ENCODE data around the gene IL24.

DNA sequence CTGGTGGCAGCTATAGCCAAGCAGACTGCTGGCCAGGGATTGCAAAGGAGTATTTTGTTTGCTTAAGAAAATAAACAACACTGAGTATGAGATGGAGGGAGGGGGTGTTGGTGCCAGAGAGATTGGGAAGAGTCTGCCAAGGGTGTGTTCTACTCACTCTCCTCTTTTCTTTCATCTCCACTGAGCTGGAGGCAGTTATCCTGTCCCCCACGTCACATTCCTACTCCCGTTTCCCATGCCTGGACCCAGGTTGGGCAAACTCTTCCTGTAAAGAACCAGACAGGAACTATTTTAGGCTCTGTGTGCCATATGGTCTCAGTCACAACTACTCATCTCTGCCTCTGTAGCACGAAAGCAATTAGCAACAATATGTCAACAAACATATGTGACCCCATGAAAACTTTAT, 1.4 kb upstream of the IL24 start:
- TF ChIP-seq, protein P1, sequence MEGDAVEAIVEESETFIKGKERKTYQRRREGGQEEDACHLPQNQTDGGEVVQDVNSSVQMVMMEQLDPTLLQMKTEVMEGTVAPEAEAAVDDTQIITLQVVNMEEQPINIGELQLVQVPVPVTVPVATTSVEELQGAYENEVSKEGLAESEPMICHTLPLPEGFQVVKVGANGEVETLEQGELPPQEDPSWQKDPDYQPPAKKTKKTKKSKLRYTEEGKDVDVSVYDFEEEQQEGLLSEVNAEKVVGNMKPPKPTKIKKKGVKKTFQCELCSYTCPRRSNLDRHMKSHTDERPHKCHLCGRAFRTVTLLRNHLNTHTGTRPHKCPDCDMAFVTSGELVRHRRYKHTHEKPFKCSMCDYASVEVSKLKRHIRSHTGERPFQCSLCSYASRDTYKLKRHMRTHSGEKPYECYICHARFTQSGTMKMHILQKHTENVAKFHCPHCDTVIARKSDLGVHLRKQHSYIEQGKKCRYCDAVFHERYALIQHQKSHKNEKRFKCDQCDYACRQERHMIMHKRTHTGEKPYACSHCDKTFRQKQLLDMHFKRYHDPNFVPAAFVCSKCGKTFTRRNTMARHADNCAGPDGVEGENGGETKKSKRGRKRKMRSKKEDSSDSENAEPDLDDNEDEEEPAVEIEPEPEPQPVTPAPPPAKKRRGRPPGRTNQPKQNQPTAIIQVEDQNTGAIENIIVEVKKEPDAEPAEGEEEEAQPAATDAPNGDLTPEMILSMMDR (conservative IDR thresholded peaks at IDR 0.05), result no peak
- no peak for TF ChIP-seq ZFX (IDR thresholded peaks at IDR 0.05)
